COLO829 (cell line): Measurements from ENCODE around the gene FTSJ1.

Experiments
- DNase-seq: peaks from one replicate; pipeline ENCODE4 v3.0.0; 2012; ENCODE audit warnings: low spot score

Gene FTSJ1

GRCh38 chrX:48470833-48471118 lies 5.2 kb upstream of the FTSJ1 start:
- no peak for DNase-seq

DNA sequence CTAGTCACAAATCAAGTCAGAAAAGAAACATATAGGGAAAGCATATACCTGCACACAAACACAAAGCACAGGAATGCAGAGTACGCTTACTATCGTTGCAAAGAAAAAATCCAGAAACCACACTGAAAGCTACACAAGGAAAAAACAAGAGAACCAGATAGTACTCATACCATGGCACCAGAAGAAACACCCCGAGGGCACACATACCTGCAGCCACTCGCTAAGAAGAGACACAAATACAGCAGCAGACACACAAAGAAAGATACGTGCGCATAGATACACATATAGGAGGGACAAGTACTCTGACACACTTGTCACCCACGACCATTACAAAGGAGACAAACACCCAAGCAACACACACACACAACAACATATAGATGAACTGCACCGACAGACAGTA lies 4.5 kb upstream of the FTSJ1 start:
- DNase-seq = no peak

DNA sequence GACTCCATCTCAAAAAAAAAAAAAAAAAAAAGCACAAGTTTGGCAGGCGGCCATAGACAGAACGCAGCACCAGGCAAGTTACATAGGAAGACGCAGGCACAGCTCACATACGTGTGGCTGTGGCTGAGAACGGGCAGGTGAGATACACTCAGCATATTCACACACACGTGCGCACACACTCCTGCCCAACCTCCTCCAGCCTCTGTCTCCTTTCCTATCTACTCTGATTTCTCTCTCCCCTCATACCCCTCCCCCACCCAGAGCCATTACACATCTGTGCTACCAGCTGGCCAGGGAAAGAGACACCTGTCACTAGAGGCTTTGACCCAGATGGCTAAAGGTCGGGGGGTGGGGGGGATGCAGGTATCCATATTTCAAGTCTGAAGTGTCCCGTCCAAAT lies 3.8 kb upstream of the FTSJ1 start:
- DNase-seq = no peak

GRCh38 chrX:48472851-48473703 lies 2.9 kb upstream of the FTSJ1 start:
- no peak for DNase-seq

DNA sequence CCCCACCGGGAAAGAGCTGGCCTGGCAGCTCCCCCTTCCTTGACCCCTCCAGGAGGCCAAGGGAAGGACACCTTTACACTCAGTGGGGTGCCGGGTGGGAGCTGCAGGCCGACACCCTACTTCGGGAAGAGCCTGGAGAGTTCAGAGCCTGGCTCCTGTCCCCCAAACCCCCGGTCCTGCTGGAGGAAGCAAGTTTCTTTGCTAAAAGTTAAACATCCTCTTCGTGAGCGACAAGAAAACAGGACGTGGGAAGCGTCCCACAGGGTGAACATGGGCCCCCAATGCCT lies 2.4 kb upstream of the FTSJ1 start:
- DNase-seq = no peak

DNA sequence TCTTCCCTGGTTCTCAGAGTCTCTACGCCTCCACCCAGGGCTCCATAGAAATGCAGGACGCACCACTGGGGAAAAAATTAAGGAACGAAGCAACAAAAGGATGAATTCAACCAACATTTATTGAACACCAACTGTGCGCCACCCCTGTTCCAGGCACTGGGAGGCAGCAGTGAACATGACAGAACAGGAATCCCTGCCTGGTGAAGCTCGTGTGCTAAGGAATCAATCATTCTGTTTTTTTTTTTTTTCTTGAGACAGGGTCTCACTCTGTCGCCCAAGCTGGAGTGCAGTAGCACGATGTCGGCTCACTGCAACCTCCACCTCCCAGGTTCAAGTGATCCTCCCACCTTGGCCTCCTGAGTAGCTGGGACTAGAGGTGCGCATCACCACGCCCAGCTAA lies 1.9 kb upstream of the FTSJ1 start:
- no peak for DNase-seq

DNA sequence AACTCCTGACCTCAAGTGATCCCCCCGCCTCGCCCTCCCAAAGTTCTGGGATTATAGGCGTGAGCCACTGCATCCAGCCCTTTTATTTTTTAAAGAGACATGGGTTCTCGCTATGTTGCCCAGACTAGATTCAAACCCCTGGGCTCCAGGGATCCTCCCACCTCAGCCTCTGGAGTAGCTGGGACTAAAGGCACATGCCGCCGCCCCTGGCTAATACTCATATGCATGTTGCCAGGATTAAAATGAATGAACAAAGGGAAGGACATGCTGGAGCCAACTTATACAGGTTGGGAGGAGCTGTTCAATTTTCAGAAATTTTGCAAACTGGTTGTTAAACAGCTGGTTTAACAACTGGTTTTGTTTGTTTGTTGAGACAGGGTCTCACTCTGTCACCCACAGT lies 1.4 kb upstream of the FTSJ1 start:
- no peak for DNase-seq

- no peak for DNase-seq
Measured at GRCh38 chrX:48475296-48475695, 703 bp upstream of the FTSJ1 start.

GRCh38 chrX:48476919-48477318 lies 920 bp downstream of the FTSJ1 start:
- no peak for DNase-seq

DNA sequence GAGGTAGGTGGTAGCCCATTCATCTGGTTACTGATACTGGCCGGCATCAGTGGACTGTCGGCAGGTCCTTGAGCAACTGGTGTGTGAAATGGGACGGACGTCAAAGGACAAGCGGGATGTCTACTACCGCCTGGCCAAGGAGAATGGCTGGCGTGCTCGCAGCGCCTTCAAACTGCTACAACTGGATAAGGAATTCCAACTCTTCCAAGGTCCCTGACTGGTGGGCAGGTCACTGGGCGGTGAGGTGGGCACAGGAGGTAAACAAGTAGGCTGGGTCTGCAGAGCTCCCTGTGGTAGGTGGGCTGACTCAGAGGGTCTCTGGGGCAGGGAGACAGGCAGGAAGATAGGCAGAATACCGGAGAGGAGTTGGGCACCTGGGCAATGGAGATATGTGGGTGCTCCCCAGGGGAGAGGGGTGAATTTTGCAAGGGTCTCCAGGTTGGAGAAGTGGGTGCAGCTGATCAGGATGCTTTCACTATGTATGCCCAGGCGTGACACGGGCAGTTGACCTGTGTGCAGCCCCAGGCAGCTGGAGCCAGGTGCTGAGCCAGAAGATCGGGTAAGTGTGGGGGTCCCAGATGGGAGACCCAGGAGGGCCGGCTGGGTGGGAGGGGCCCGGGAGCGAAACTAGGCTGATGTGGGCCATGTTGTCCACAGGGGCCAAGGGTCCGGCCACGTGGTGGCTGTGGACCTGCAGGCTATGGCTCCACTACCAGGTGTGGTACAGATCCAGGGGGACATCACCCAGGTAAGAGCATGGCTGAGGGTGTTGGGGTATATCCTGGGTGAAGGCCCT lies 2.2 kb downstream of the FTSJ1 start:
- no peak for DNase-seq

- DNase-seq = no peak
Measured at GRCh38 chrX:48478806-48479205, 2.8 kb downstream of the FTSJ1 start.

GRCh38 chrX:48480142-48480541 lies 4.1 kb downstream of the FTSJ1 start:
- DNase-seq = no peak

- DNase-seq = no peak
Measured at GRCh38 chrX:48480583-48480982, 4.6 kb downstream of the FTSJ1 start.

GRCh38 chrX:48482526-48482925 lies 6.5 kb downstream of the FTSJ1 start:
- DNase-seq = no peak

GRCh38 chrX:48487362-48487798 lies 11.4 kb downstream of the FTSJ1 start:
- DNase-seq = no peak

- no peak for DNase-seq
Measured at GRCh38 chrX:48488034-48488433, 12.0 kb downstream of the FTSJ1 start.

DNA sequence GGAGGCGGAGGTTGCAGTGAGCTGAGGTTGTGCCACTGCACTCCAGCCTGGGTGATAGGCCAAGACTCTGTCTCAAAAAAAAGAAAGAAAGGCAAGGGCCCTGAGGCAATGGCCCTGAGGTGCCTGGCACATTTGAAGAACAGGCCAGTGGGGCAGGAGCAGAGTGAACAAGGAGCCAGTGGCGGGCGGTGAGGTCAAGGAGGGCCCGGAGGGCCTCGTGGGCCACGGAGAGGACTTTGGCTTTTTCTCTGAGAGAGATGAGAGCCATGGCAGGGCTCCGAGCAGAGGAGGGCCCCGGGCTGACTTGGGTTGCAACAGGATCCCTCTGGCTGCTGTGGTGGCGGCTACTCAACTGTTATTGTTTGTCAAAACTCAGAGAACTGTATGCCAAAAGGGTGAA lies 13.3 kb downstream of the FTSJ1 start:
- no peak for DNase-seq

DNA sequence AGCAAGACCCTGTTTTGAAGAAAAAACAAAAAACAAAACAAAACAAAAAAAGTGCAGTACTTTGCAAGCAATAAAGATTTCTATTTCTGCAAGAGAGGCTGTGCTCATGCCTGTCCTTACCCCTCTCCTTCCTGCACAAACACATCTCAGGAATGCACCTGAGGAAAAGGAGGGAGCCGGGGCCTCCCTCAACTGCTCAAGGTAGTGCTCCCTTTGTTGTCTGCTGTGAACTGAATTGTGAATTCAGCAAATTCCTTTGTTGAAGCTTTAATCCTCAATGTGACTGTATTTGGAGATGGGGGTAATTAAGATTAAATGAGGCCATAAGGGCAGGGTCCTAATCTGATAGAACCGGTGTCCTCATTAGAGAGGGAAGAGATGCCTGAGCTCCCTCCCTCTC lies 13.9 kb downstream of the FTSJ1 start:
- no peak for DNase-seq

- no peak for DNase-seq
Measured at GRCh38 chrX:48490661-48491060, 14.7 kb downstream of the FTSJ1 start.

GRCh38 chrX:48491809-48492208 lies 15.8 kb downstream of the FTSJ1 start:
- DNase-seq = no peak

GRCh38 chrX:48492293-48492910 lies 16.4 kb downstream of the FTSJ1 start:
- DNase-seq = no peak

- no peak for DNase-seq
Measured at GRCh38 chrX:48493890-48494364, 17.9 kb downstream of the FTSJ1 start.

- DNase-seq = no peak
Measured at GRCh38 chrX:48496660-48497059, 20.7 kb downstream of the FTSJ1 start.
